HepG2 (cell line): ENCODE data around the gene PRRT1B. TPM values are rescaled to one million over a fixed set of nuclear protein-coding genes. Genes with fewer than 3 reads are reported as not detected.
A peak's percentile ranks its signal among the peaks of the same experiment; 100 is the strongest.

Experiments
- ATAC-seq: fragments of 200-7000 bp; cut with Tn5 transposase; 3 replicates; pipeline ENCODE4 v1.9.1; 2020; ENCODE audit warnings: mild to moderate bottlenecking, moderate library complexity
- BruUV-seq: library from RNA; stranded (reverse); fragments of 400-500 nt; replicated peaks from 2 replicates; lab custom pipeline; 2021; lab: Mats Ljungman, UMichigan
- CTCF ChIA-PET: fragments of 300-600 bp; formaldehyde crosslinking; extraction: SDS; loops from one replicate; lab custom pipeline; 2021; ENCODE audit warnings: low total read pairs, inconsistent platforms, low intra/inter-chr PET ratio; lab: Yijun Ruan, JAX
- POLR2A ChIA-PET: fragments of 350-600 bp; sonication (Branson Sonifier 250); formaldehyde crosslinking; loops from one replicate; lab custom pipeline; 2020; ENCODE audit warnings: antibody characterized with exemption, inconsistent platforms; lab: Yijun Ruan, JAX
- DNase-seq: peaks from one replicate; pipeline ENCODE4 v3.0.0-alpha.2; 2015; ENCODE audit warnings: low spot score
- FAIRE-seq: peaks from 3 replicates; lab custom pipeline; 2011; peaks lifted over from hg19 to GRCh38; lab: Jason Lieb, UNC
- H2AFZ ChIP-seq: one replicate; pipeline ENCODE4 v1.6.1; 2011; ENCODE audit warnings: low read length, inconsistent platforms
- H3K27ac ChIP-seq: fragments of 300-600 bp; 3 replicates; pipeline ENCODE4 v1.8.0; 2011; ENCODE audit warnings: mixed run types, mild to moderate bottlenecking, mixed read lengths, low read length, inconsistent platforms; ENCODE audit not compliant: insufficient read depth; ENCODE audit errors: extremely low read length
- H3K27me3 ChIP-seq, 2 experiments: fragments of 200-600 bp in 1 of 2; 2 replicates in 1 of 2; 3 replicates in 1 of 2; pipeline versions ENCODE4 v1.6.0 to v1.8.0; 2011; ENCODE audit warnings: low read length in 2 of 2, mild to moderate bottlenecking in 2 of 2, moderate library complexity in 2 of 2, inconsistent platforms in 1 of 2; ENCODE audit not compliant: insufficient read depth in 2 of 2, control insufficient read depth in 1 of 2
- H3K36me3 ChIP-seq, 2 experiments: fragments of 200-600 bp in 1 of 2; replicated peaks in 1 of 2; 2 replicates in 1 of 2; 3 replicates in 1 of 2; pipeline versions ENCODE4 v1.5.1 to v1.8.0; 2011; ENCODE audit warnings: low read length in 2 of 2, inconsistent platforms in 1 of 2; ENCODE audit not compliant: insufficient read depth in 2 of 2, control insufficient read depth in 1 of 2
- H3K4me1 ChIP-seq: 2 replicates; pipeline ENCODE4 v1.5.1; 2012; ENCODE audit warnings: low read length, inconsistent platforms; ENCODE audit not compliant: insufficient read depth
- H3K4me2 ChIP-seq: 2 replicates; pipeline ENCODE4 v1.6.0; 2011; ENCODE audit warnings: low read depth, low read length, inconsistent platforms
- H3K4me3 ChIP-seq, 3 experiments: fragments of 200-600 bp in 1 of 3; sonication (generic), shearing (Covaris generic) in 1 of 3; replicated peaks in 1 of 3; 2 replicates each; pipeline ENCODE4 v1.5.1; 2011 to 2016; ENCODE audit warnings: low read length in 3 of 3, inconsistent platforms in 2 of 3, low read depth in 2 of 3, mild to moderate bottlenecking in 2 of 3, control low read depth in 1 of 3, mixed read lengths in 1 of 3; ENCODE audit not compliant: insufficient read depth in 1 of 3
- H3K79me2 ChIP-seq: one replicate; pipeline ENCODE4 v1.6.1; 2011; ENCODE audit warnings: low read length, inconsistent platforms; ENCODE audit not compliant: insufficient read depth
- H3K9ac ChIP-seq: 2 replicates; pipeline ENCODE4 v1.6.0; 2011; ENCODE audit warnings: mild to moderate bottlenecking, low read depth, low read length, inconsistent platforms; ENCODE audit not compliant: insufficient read depth
- H3K9me3 ChIP-seq: 2 replicates; pipeline ENCODE4 v1.5.1; 2012; ENCODE audit warnings: mild to moderate bottlenecking, low read length
- H4K20me1 ChIP-seq: 2 replicates; pipeline ENCODE4 v1.6.0; 2011; ENCODE audit warnings: inconsistent platforms, mild to moderate bottlenecking, low read length, moderate library complexity; ENCODE audit not compliant: insufficient read depth
- HMGA1 ChIP-seq: sonication (generic); formaldehyde crosslinking; conservative IDR thresholded peaks from 2 replicates; pipeline ENCODE4 v1.4.0; 2020; ENCODE audit warnings: missing genetic modification reagents
- HOXA5 ChIP-seq: sonication (generic); formaldehyde crosslinking; IDR thresholded peaks from 2 replicates; pipeline ENCODE4 v1.4.0; 2020; ENCODE audit warnings: missing genetic modification reagents
- ISX ChIP-seq: sonication (generic); formaldehyde crosslinking; conservative IDR thresholded peaks from 2 replicates; pipeline ENCODE4 v1.5.0; 2020; ENCODE audit warnings: missing genetic modification reagents
- MAZ ChIP-seq, 2 experiments: sonication (generic) in 1 of 2; formaldehyde crosslinking in 1 of 2; IDR thresholded peaks; 2 replicates each; pipeline versions ENCODE4 v1.5.0 to v1.6.1; 2012 to 2020; ENCODE audit warnings: low read depth in 2 of 2, mild to moderate bottlenecking in 2 of 2, borderline replicate concordance in 1 of 2, improper control_type of control experiment in 1 of 2, low read length in 1 of 2, missing genetic modification reagents in 1 of 2, moderate library complexity in 1 of 2
- NBN ChIP-seq: fragments of 450-650 bp; conservative IDR thresholded peaks from 2 replicates; pipeline ENCODE4 v1.6.1; 2017
- SCMH1 ChIP-seq: sonication (generic); formaldehyde crosslinking; IDR thresholded peaks from 2 replicates; pipeline ENCODE4 v1.9.0; 2021; ENCODE audit warnings: missing genetic modification reagents, mild to moderate bottlenecking, borderline replicate concordance
- SOX13 ChIP-seq, 3 experiments: fragments of 450-650 bp in 1 of 3; sonication (generic) in 1 of 3; formaldehyde crosslinking in 1 of 3; IDR thresholded peaks in 2 of 3; conservative IDR thresholded peaks in 1 of 3; 2 replicates each; pipeline versions ENCODE4 v1.5.0 to v1.6.1; 2016 to 2020; ENCODE audit warnings: antibody characterized with exemption in 1 of 3, mild to moderate bottlenecking in 1 of 3, missing compliant biosample characterization in 1 of 3, missing genetic modification reagents in 1 of 3, moderate library complexity in 1 of 3
- SP5 ChIP-seq: IDR thresholded peaks from 2 replicates; pipeline ENCODE4 v1.6.1; 2016; ENCODE audit warnings: low read depth, borderline replicate concordance
- TEAD3 ChIP-seq: optimal IDR thresholded peaks from 2 replicates; pipeline ENCODE3; 2016; ENCODE audit warnings: borderline replicate concordance
- XBP1 ChIP-seq: sonication (generic); formaldehyde crosslinking; IDR thresholded peaks from 2 replicates; pipeline ENCODE4 v1.5.0; 2020; ENCODE audit warnings: missing genetic modification reagents
- ZFP36L1 ChIP-seq: sonication (generic); formaldehyde crosslinking; IDR thresholded peaks from 2 replicates; pipeline ENCODE4 v1.8.0; 2022; ENCODE audit warnings: mild to moderate bottlenecking, missing genetic modification reagents, moderate library complexity
- ZFP62 ChIP-seq: sonication (generic); formaldehyde crosslinking; IDR thresholded peaks from 2 replicates; pipeline ENCODE4 v1.4.0; 2020; ENCODE audit warnings: missing genetic modification reagents
- ZNF251 ChIP-seq: sonication (generic); formaldehyde crosslinking; IDR thresholded peaks from 2 replicates; pipeline ENCODE4 v1.9.0; 2021; ENCODE audit warnings: mild to moderate bottlenecking, missing genetic modification reagents
- ZNF253 ChIP-seq: sonication (generic); formaldehyde crosslinking; IDR thresholded peaks from 2 replicates; pipeline ENCODE4 v1.8.0; 2022; ENCODE audit warnings: mild to moderate bottlenecking, missing genetic modification reagents, borderline replicate concordance
- ZNF567 ChIP-seq: sonication (generic); formaldehyde crosslinking; IDR thresholded peaks from 2 replicates; pipeline ENCODE4 v1.8.1; 2023; ENCODE audit warnings: mild to moderate bottlenecking, missing genetic modification reagents, borderline replicate concordance
- ZNF724P ChIP-seq: sonication (generic); formaldehyde crosslinking; IDR thresholded peaks from 2 replicates; pipeline ENCODE4 v1.8.0; 2022; ENCODE audit warnings: missing genetic modification reagents, borderline replicate concordance
- WGBS: methylation state at CpG from one replicate; pipeline ENCODE4 v1.1.6; 2017; ENCODE audit warnings: low lambda C conversion rate; 5-methylcytosine and 5-hydroxymethylcytosine counted together
- in situ Hi-C: cut with HindIII; loops from 2 replicates; pipeline ENCODE4 v1.10.0; 2017; ENCODE audit warnings: low pct_unique_long_range_greater_than_20kb; ENCODE audit not compliant: extremely low pct_ligation_motif_present
- intact Hi-C: fragments of 100-400 bp; cut with micrococcal nuclease; formaldehyde crosslinking; loops from one replicate; pipeline ENCODE4 v1.10.0; 2022; ENCODE audit not compliant: unreplicated experiment
- polyA plus RNA-seq, 8 experiments: library from polyadenylated mRNA; depleted of rRNA in 3 of 8; stranded (reverse) in 7 of 8; unstranded in 1 of 8; fragments of >200 nt; fragmentation: Illumina TruSeq in 4 of 8; extraction: Trizol in 4 of 8; gene quantifications; 2 replicates each; pipeline versions ENCODE4 v1.2.1 to v1.2.3, GENCODE V29; 2011 to 2016; ENCODE audit warnings: low read depth in 4 of 8, missing spikeins in 1 of 8, mixed read lengths in 1 of 8; ENCODE audit not compliant: insufficient read depth in 1 of 8
- total RNA-seq, 5 experiments: library from RNA; depleted of rRNA; stranded (reverse); fragments of >200 nt; fragmentation: Illumina TruSeq; extraction: Trizol; gene quantifications; 2 replicates each; pipeline ENCODE4 v1.2.3, GENCODE V29; 2016; ENCODE audit warnings: low read depth in 1 of 5
- TF ChIP-seq, protein P1 (sequence below): sonication (generic); formaldehyde crosslinking; IDR thresholded peaks from 2 replicates; pipeline ENCODE4 v1.5.0; 2020; ENCODE audit warnings: missing genetic modification reagents, mild to moderate bottlenecking, borderline replicate concordance
- TF ChIP-seq, protein P2 (sequence below): sonication (generic); formaldehyde crosslinking; IDR thresholded peaks from 2 replicates; pipeline ENCODE4 v1.4.0; 2020; ENCODE audit warnings: missing genetic modification reagents, borderline replicate concordance

The PRRT1B gene
- total and polyA plus RNA-seq, 2 of the 13 experiments (the other 11 are each of a cell fraction or from before 2014, with no cell fraction given), result not detected

DNA sequence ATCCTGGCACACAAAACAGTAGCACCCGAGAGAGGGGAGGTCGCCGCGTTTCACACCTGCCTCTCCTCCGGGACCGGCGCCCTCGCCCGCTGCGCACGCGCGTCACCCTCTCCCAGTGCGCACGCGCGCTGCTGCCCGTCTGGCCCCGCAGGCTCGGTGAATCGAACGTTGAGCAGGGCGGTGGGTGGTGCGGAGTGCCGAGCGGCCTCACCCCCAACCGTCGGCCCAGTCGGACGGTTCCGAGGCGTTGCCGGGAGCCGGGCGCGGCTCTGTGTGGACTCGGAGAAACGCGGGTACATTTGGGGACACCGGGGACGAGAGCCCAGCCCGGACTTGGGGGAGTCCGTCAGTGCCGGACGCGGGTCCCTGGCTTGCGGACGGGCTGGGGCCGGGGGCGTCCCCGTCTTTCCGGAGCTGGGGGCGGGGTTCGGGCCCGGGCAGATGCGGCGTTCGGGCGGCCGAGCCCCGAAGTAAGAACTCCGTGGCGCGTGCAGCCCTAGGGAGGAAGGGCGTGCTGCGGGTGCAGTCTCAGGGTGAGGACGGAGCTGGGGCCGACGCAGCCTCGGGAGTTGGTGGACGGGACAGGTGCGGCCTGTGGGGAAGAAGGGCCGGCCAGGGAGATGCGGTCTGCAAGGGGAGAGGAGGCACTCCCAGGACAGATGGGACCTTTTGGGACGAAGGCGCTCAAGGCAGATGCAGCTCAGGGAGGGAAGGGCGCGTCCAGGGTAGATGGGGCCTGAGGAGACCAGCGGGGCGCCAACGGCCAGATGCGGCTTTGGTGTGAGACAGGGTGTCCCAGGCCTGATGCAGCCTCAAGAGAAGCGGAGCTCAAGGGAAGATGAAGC is 42.3 kb upstream of the PRRT1B start, which contains the start of gene POMT1:
Gene POMT1, plus strand, starts transcription at position 138 of the 845 bp plus-strand sequence. CDS start 1,301 bp downstream, outside the sequence.
- Histone ChIP-seq H3K9me3 (no peaks in the 10 kb centered on the region), H3K27ac (peak within 1 kb of the TSS; percentile 49), H3K36me3 (peaks cover 0 to 5% of the 10 kb centered on the region in 2 experiments; a peak in 4 of 5 replicates), H3K4me1 (peaks cover 33% of the 10 kb centered on the region), H2AFZ (peak within 1 kb of the TSS; percentile 54), H3K4me2 (peak within 1 kb of the TSS; percentile 99), H3K4me3 (peak within 1 kb of the TSS; percentile 86 to 91 (median 88)), H3K27me3 (no peaks in the 10 kb centered on the region; a peak in 1 of 5 replicates), H3K79me2 (peaks cover 2% of the 10 kb centered on the region), H3K9ac (peak within 1 kb of the TSS; percentile 71), H4K20me1 (no peaks in the 10 kb centered on the region)
- in situ Hi-C loops, result no loop called here
- BruUV-seq, result no TSS peak
- ATAC-seq (peak; percentile 83), FAIRE-seq (no peak), DNase-seq (peak; percentile 73)
- intact Hi-C loops, result no loop called here
- ChIA-PET CTCF (no interaction called here), POLR2A (interaction anchor here (1.1 kb wide), 1 partner anchor 130 kb away, joined by 4 read pairs; no protein-coding TSS in a partner anchor)
- under 1% methylated on average over 43 of the region's 83 CpGs for WGBS
- peak; percentile 36; the same call in 1 of the 2 replicates for TF ChIP-seq SOX13 (IDR thresholded peaks at IDR 0.05)
- peak in 1 of 2 experiments; percentile 31; a peak in 1 of 4 replicates for TF ChIP-seq SOX13 (CRISPR knock-in tag; conservative IDR thresholded peaks at IDR 0.05 in 1 of 2, IDR thresholded peaks at IDR 0.05 in 1 of 2)
- no peak for TF ChIP-seq ZFP62 (CRISPR knock-in tag)
- no peak; the same call in 1 of the 2 replicates for TF ChIP-seq ZNF724P (CRISPR knock-in tag)
- no peak for TF ChIP-seq XBP1
- no peak for TF ChIP-seq ISX (CRISPR knock-in tag)
- peak; percentile 37 for TF ChIP-seq ZNF253 (CRISPR knock-in tag)
- peak; percentile 47 for TF ChIP-seq TEAD3 (CRISPR knock-in tag)
- no peak for TF ChIP-seq HMGA1 (CRISPR knock-in tag)
- TF ChIP-seq SCMH1 (CRISPR knock-in tag), result no peak
- 0 out of 2 replicates have a peak, but pooled peaks have one; percentile 33 for TF ChIP-seq ZNF251
- no peak for TF ChIP-seq HOXA5 (CRISPR knock-in tag)
- TF ChIP-seq, protein P1, sequence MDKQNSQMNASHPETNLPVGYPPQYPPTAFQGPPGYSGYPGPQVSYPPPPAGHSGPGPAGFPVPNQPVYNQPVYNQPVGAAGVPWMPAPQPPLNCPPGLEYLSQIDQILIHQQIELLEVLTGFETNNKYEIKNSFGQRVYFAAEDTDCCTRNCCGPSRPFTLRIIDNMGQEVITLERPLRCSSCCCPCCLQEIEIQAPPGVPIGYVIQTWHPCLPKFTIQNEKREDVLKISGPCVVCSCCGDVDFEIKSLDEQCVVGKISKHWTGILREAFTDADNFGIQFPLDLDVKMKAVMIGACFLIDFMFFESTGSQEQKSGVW (CRISPR knock-in tag), result no peak
- peak; percentile 35; the same call in 1 of the 2 replicates for TF ChIP-seq SP5
- no peak for TF ChIP-seq NBN
- peak; percentile 93 for TF ChIP-seq ZNF567 (CRISPR knock-in tag)
- TF ChIP-seq, protein P2, sequence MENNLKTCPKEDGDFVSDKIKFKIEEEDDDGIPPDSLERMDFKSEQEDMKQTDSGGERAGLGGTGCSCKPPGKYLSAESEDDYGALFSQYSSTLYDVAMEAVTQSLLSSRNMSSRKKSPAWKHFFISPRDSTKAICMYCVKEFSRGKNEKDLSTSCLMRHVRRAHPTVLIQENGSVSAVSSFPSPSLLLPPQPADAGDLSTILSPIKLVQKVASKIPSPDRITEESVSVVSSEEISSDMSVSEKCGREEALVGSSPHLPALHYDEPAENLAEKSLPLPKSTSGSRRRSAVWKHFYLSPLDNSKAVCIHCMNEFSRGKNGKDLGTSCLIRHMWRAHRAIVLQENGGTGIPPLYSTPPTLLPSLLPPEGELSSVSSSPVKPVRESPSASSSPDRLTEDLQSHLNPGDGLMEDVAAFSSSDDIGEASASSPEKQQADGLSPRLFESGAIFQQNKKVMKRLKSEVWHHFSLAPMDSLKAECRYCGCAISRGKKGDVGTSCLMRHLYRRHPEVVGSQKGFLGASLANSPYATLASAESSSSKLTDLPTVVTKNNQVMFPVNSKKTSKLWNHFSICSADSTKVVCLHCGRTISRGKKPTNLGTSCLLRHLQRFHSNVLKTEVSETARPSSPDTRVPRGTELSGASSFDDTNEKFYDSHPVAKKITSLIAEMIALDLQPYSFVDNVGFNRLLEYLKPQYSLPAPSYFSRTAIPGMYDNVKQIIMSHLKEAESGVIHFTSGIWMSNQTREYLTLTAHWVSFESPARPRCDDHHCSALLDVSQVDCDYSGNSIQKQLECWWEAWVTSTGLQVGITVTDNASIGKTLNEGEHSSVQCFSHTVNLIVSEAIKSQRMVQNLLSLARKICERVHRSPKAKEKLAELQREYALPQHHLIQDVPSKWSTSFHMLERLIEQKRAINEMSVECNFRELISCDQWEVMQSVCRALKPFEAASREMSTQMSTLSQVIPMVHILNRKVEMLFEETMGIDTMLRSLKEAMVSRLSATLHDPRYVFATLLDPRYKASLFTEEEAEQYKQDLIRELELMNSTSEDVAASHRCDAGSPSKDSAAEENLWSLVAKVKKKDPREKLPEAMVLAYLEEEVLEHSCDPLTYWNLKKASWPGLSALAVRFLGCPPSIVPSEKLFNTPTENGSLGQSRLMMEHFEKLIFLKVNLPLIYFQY, result peak; percentile 100
- peak; percentile 60; the same call in 1 of the 2 replicates for TF ChIP-seq MAZ (IDR thresholded peaks at IDR 0.05; ENCODE audit: borderline replicate concordance, low read depth, low read length)
- TF ChIP-seq MAZ (CRISPR knock-in tag; IDR thresholded peaks at IDR 0.05; ENCODE audit: low read depth), result peak; percentile 24; the same call in 1 of the 2 replicates
- peak; percentile 90 for TF ChIP-seq ZFP36L1 (CRISPR knock-in tag)
